GM12873 (cell line): ENCODE results near the gene LPP.

Experiments used
- CTCF ChIP-seq: IDR thresholded peaks from 2 replicates; pipeline ENCODE4 v1.5.1; 2012; ENCODE audit warnings: low read depth, mild to moderate bottlenecking, moderate library complexity, low read length, control low read depth; ENCODE audit not compliant: insufficient read depth; ENCODE audit errors: missing control alignments

Gene LPP

DNA sequence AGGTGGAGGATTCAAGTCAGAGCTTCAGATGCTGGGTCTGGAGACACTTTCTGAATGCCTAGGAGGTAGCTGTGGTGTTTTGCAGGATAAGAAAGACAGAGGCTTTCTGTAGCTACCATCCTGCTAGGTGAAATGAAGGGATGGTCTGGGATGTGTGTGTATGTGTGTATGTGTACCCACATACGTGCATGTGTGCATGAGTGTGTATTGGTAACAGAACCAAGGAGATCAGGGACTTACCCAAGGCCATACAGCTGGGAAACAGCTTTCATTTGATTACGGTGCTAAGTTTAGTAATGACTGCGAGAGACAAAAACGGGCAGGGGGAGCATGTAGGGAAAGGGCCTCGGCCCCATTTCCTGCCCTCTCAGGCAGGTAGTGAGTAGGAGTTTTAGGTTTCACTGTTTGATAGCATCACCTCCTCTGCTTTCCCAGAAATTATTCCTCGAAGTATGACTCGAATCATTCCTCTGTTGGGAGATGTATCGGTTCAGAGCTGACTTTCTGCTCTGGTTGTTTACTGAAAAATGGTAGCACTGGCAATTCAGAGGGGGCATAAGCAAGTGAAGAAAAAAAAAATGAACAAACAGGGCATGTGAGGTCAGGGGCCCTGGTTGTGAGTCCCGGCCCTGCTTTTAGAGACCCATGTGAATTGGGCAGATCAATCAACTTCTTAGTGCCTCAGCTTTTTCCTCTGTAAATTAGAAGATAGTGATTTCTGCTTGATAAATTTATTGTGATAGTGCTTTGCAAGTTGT lies 130.7 kb downstream of the LPP start:
- TF ChIP-seq CTCF, result no peak

DNA sequence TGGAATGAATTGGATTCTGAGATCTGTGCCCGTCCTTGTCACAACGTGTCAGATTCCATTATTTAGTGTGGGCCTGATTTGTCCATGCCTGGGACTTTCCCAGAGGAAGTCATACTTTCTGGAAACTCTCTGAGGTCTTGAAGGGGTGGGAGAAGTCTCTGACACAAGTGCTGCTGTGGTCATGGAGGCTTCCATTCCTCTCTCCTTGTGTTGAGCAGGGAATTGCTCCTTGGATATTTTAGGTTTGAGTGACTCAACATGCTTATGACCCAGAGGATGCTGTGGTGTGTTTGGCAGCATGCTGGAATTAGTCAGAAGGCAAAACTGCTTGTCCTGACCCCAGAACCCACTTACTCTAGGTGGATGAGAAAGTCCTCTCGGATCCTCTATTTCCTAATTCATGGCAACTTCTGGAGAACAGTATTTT lies 132.1 kb downstream of the LPP start:
- no peak for TF ChIP-seq CTCF

GRCh38 chr3:188287339-188287738 lies 133.4 kb downstream of the LPP start:
- no peak for TF ChIP-seq CTCF

- TF ChIP-seq CTCF, result no peak
Observed at GRCh38 chr3:188287762-188288505, 134.0 kb downstream of the LPP start.

DNA sequence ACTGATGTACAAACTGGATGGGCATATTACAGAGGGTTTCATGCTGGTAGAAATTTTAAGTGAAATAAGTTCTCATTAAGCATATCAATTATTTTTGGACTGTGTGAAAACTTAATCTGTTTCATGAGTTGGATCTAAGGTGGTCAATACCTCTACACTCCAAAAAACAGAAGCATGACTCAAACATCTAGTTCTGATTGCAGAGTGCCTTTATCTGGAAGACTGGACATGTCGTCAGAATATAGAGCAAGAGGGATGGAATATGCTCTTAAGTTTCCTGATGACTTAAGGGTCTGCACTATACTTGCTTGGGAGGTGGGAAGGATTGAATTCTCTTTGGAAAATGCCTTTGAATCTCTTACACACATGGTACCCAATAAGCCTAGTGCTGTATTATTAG lies 138.3 kb downstream of the LPP start:
- TF ChIP-seq CTCF, result no peak

- TF ChIP-seq CTCF, result no peak
Observed at GRCh38 chr3:188292827-188293226, 138.9 kb downstream of the LPP start.

DNA sequence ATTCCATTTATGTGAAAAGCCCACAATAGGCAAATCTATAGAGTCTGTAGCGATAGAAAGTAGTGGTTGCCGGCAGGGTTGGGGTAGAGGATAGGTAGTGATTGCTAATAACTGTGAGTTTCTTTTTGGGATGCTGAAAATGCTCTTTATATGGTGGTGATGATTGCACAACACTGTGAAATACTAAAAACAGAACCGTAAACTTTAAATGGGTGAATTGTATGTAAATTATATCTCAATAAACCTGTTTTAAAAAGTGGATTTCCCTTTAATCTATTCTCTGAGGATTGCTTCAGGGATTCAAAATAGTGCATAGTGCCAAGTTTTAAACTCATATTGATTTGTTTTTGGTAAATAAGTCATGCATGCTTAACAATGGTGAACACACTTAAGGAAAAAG lies 140.2 kb downstream of the LPP start:
- TF ChIP-seq CTCF, result no peak
